Renal cortex interstitium (tissue), 11 donors: Measurements from ENCODE around the gene KIAA1614. TPM values are rescaled to one million over a fixed set of nuclear protein-coding genes. Genes with fewer than 3 reads are reported as not detected.

Experiments used
- DNase-seq, 11 donors: peaks; one replicate each; pipeline ENCODE4 v3.0.0-alpha.2; 2013; ENCODE audit warnings: low read depth in 9 of 11, low spot score in 4 of 11; ENCODE audit errors: extremely low read depth in 1 of 11
- polyA plus RNA-seq, 3 donors: library from polyadenylated mRNA; unstranded; fragments of 120-200 nt; gene quantifications; one replicate each; pipeline ENCODE4 v1.2.1, GENCODE V29; 2013; ENCODE audit not compliant: insufficient read length in 3 of 3

KIAA1614 gene
- polyA plus RNA-seq, 3 donors: 5.8 to 10.6 (median 7.5) TPM

DNA sequence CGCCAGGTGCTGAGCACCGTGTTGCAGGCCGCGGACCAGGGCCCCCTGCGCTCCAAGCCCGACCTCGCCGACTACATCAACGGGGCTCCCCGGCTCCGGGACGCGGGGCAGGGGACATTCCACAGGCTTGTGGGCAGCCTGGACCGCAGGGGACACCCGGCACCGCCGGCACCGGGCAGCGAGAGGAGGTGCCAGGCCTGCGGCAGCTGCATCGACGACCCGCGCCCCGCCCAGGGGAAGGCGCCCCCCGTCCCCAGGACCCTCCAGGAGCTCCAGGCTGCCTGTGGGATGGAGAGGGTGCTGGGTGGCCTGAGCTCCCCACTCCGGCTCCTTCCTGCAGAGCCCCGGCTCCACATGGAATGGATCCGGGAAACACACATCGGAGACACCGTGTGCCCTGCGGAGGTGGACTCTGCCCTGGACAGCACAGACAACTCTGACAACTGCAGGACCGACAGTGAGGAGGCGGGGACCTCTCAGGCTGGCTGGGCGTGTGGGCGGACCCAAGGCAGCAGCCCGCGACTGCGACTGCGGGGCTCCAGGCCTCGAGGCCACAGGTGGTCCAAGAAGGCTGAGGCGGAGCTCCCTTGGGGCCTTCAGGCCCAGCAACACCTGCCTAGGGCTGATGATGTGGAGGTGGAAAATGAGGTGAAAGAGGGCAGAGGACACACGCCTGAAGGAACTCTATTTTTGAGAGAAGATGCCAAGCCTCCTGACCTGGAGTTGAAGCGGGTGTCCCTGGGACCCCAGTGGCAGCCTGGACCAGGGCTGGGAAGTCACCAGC lies 22.8 kb downstream of the KIAA1614 start:
- no peak for DNase-seq

DNA sequence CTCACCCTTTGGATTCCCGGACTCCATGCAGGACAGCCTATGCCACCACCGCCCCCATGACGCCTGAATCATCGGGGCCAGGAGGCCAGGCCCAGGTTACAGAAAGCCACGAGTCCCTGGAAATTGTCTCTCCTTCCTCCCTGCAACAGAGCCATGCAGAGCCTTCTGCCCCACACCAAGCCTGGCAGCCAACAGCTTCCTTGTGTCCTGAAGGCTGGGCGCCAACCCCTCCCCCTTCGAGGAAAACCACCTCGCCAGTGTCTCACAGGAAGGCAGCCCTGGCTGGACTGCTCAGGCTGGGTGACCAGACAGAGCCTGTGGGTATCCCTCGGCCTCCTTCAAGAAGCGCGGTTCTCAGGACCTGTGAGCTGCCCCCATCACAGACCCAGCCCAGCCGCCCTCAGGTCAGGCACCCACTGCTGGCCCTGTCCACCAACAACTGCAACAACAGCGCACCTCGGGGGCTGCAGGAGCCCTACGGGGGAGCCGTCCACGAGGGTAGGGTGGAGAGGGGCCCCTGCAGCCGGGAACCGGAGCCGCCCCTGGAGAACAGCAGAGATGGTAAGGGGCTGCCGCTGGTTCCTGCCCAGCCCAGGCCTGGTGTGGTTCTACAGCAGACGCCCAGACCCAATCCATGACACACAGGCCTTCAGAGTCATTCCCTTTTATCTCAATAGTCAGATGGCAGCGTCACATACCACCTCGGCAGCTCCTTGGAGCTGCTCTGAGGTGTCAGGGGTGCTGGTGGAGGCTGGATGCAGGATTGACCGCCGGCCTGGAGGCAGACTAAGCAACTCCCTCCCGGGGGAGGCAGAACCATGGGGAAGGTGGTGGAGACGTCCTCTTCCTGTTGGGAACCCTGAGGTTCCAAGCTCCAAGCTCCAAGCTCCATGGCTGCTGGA lies 23.7 kb downstream of the KIAA1614 start:
- no peak for DNase-seq

- DNase-seq: no peak
Observed at GRCh38 chr1:180937012-180937372, 24.3 kb downstream of the KIAA1614 start.

GRCh38 chr1:180937624-180938225 lies 25.0 kb downstream of the KIAA1614 start:
- DNase-seq: no peak

GRCh38 chr1:180939073-180939710 lies 26.5 kb downstream of the KIAA1614 start:
- DNase-seq: no peak

GRCh38 chr1:180939711-180940103 lies 27.0 kb downstream of the KIAA1614 start:
- no peak for DNase-seq

DNA sequence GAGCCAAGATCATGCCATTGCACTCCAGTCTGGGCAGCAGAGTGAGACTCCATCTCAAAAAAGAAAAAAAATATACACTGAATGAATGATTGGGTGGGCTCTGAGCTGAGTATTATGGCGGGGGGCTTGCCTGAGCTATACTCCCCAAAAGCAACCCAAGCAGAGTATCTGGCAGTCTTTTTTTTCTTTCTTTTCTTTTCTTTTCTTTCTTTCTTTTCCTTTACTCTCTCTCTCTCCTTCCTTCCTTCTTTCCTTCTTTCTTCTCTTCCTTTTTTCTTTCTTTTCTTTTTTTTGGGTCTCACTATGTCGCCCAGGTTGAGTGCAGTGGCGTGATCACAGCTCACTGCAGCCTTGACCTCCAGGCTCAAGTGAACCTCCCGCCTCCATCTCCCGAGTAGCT lies 27.7 kb downstream of the KIAA1614 start:
- DNase-seq: no peak

DNA sequence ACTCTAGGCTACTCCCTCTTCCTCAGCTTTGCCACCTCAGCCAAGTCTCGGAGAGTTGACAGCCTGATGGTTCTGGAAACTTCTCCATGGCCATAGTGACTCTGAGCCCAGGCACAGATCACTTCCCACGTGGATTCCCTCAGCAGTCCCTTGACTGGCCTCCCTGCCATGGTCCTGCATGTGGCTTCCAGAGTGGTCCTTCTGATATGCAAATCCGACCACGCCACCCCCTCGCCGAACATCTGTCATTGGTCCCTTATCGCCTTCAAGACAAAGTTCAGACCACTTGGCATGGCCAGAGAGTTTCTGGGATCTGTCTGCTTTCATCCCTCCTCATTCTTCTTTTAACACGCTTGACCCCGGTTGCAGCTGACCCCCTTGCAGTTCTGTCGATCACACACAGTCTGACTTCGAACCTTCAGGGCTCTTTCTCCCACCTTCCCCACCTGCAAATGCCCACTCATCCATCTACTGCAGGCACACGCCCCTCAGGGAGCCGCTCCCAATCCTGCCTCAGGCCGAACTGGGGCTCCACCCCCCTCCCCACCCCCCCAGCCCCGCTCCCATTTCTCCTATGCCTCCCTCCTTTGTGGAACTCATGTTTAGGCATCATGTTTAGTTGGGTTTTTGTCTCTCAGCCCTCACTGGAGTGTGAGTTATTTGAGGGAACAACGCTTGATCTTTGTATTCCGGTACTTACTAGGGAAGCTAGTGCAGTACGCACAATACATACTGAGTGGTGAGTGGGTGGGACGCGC lies 29.0 kb downstream of the KIAA1614 start:
- no peak for DNase-seq

- no peak for DNase-seq
Observed at GRCh38 chr1:180945151-180945550, 32.5 kb downstream of the KIAA1614 start.

DNA sequence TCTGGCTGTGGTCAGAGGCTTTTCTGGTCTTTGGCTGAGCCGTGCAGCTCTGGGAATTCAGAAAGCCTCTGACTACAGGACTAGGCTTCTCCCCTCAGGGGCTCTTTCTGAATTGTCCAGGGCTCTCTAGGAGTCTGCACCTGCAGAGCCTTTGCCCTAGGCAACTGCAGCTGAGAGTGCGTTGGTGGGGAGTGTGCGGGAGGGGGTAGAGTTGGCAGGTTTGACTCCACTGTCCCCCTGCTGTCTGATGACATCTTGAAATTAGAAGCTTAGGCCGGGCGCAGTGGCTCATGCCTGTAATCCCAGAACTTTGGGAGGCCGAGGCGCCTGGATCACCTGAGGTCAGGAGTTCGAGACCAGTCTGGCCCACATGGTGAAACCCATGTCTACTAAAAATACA lies 32.9 kb downstream of the KIAA1614 start:
- DNase-seq: no peak

DNA sequence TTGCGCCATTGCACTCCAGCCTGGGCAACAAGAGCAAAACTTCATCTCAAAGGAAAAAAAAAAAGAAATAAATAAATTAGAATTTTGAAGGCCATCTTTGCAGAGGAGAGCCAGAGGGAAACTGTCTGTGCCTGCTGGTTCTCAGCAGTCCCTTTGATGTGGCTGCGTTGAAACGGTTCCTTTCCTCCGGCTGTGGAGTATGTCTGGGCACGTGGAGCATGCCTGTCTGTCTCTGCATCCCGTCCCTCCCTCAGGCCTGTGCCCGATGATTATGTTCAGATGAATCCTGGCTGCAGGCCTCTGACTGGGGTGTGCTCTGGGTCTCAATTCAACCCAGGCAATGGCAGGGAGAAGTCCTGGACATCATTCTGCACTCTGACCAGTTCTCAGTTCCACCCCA lies 33.4 kb downstream of the KIAA1614 start:
- no peak for DNase-seq

DNA sequence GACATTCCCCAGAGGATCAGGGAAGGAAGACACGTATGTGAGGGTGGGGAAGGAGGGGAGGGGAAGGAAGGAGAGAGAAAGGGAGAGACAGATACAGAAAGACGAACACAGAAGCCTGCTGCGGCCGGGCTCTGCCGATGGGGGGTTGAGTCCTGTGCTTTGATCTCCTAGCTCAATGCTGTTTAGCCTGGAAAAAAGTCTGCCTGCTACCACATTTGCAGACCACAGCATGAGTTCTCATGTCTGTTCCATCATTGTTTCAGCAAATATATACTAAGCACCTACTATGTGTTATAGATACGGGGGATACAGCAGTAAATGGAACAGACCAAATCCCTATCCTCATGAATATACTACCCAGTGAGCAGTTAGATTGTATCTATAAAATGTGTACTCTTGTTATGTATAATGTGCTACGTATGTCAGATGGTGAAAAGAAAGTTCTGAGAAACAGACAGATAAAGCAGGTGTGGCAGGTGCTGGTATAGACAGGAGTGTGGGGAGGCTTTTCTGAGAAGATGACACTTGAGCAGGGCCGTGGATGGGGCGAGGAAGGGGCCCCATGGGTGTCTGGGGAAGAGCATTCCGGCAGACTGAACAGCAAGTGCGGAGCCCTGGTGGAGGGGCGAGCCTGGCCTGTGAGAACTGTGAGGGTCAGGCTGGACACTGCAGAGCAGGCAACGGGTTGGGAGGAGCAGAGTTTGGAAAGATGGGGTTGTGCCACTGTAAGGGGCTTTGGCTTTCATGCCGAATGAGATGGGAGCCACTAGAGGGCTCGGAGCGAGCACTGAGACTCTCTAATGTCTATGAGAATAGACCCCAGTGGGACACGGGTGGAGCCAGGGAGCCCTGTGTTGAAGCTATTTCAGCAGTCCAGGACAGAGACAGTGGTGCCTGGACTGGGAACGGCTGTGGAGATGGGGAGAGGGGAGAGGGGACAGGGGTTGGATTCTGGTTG lies 34.1 kb downstream of the KIAA1614 start:
- DNase-seq: no peak

GRCh38 chr1:180947499-180947885 lies 34.8 kb downstream of the KIAA1614 start:
- DNase-seq: no peak

GRCh38 chr1:180947901-180948640 lies 35.4 kb downstream of the KIAA1614 start:
- DNase-seq: no peak

GRCh38 chr1:180948641-180949615 lies 36.2 kb downstream of the KIAA1614 start:
- DNase-seq: no peak

DNA sequence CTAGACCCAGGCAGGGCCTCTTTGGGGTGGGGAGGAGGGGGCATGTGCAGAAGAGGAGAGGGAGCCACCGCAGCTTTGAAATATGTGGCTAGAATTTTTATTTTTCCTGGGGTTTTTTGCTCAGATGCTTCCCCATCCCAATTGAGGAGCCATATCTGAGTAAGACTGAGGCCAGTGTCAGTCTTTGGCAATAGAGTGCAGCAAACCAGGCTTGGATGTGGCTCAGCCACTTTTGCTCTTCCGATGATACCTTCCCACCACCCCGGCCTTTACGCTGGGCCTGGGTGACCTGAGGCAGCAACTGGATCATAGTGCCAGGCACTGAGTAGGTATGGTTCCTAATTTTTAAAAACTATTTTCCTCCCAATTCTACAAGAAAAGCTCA lies 36.9 kb downstream of the KIAA1614 start:
- no peak for DNase-seq
